CD14-positive monocyte (primary cell): ENCODE measurements around the gene COL9A2. TPM values are rescaled to one million over a fixed set of nuclear protein-coding genes. Genes with fewer than 3 reads are reported as not detected.

Source experiments
- DNase-seq, 3 donors: peaks; one replicate each; pipeline ENCODE4 v3.0.0-alpha.2; 2011 to 2022
- H2AFZ ChIP-seq: 2 replicates; pipeline ENCODE4 v1.6.0; 2012; ENCODE audit warnings: mild to moderate bottlenecking, low read depth, low read length, inconsistent platforms; ENCODE audit not compliant: insufficient read depth, poor library complexity, severe bottlenecking
- H3K27ac ChIP-seq, 2 donors: 1 replicate in 1 of 2; 2 replicates in 1 of 2; pipeline ENCODE4 v1.5.1; 2012 to 2013; ENCODE audit warnings: low read length in 2 of 2, control low read depth in 1 of 2, inconsistent platforms in 1 of 2, low read depth in 1 of 2, mild to moderate bottlenecking in 1 of 2
- H3K27me3 ChIP-seq, 2 donors: one replicate each; pipeline versions ENCODE4 v1.6.0 to v1.6.1; 2011 to 2013; ENCODE audit warnings: low read length in 2 of 2; ENCODE audit not compliant: control insufficient read depth in 2 of 2, insufficient read depth in 2 of 2
- H3K36me3 ChIP-seq, 2 donors: replicated peaks in 1 of 2; 1 replicate in 1 of 2; 2 replicates in 1 of 2; pipeline versions ENCODE4 v1.5.1 to v1.6.1; 2012 to 2013; ENCODE audit warnings: low read length in 2 of 2, control low read depth in 1 of 2, inconsistent platforms in 1 of 2, mild to moderate bottlenecking in 1 of 2; ENCODE audit not compliant: insufficient read depth in 2 of 2, control insufficient read depth in 1 of 2
- H3K4me1 ChIP-seq, 2 donors: 1 replicate in 1 of 2; 2 replicates in 1 of 2; pipeline versions ENCODE4 v1.5.1 to v1.6.1; 2012 to 2013; ENCODE audit warnings: low read length in 2 of 2, control low read depth in 1 of 2, inconsistent platforms in 1 of 2, mild to moderate bottlenecking in 1 of 2, moderate library complexity in 1 of 2; ENCODE audit not compliant: insufficient read depth in 2 of 2, control insufficient read depth in 1 of 2
- H3K4me2 ChIP-seq: replicated peaks from 2 replicates; pipeline ENCODE3; 2012; ENCODE audit warnings: low read length, moderate library complexity, mild to moderate bottlenecking; ENCODE audit not compliant: poor library complexity, severe bottlenecking; ENCODE audit errors: extremely low read depth
- H3K4me3 ChIP-seq, 3 experiments: fragments of 200-600 bp in 1 of 3; sonication (generic) in 1 of 3; replicated peaks in 1 of 3; 1 replicate in 2 of 3; 2 replicates in 1 of 3; pipeline ENCODE4 v1.5.1; 2011 to 2013; ENCODE audit warnings: low read length in 3 of 3, mild to moderate bottlenecking in 3 of 3, control low read depth in 2 of 3, low read depth in 2 of 3, inconsistent platforms in 1 of 3, moderate library complexity in 1 of 3
- H3K79me2 ChIP-seq: 2 replicates; pipeline ENCODE4 v1.6.0; 2012; ENCODE audit warnings: mild to moderate bottlenecking, control low read depth, inconsistent platforms, low read length, moderate library complexity; ENCODE audit not compliant: insufficient read depth
- H3K9ac ChIP-seq: 2 replicates; pipeline ENCODE4 v1.6.0; 2017; ENCODE audit warnings: low read length, mild to moderate bottlenecking; ENCODE audit not compliant: insufficient read depth, poor library complexity, severe bottlenecking
- H3K9me3 ChIP-seq, 2 donors: replicated peaks in 1 of 2; 1 replicate in 1 of 2; 2 replicates in 1 of 2; pipeline versions ENCODE4 v1.5.1 to v1.6.1; 2012 to 2013; ENCODE audit warnings: low read length in 2 of 2, control low read depth in 1 of 2; ENCODE audit not compliant: control insufficient read depth in 1 of 2, insufficient read depth in 1 of 2
- H4K20me1 ChIP-seq: 2 replicates; pipeline ENCODE4 v1.6.0; 2012; ENCODE audit warnings: mild to moderate bottlenecking, low read length, control low read depth, moderate library complexity; ENCODE audit not compliant: insufficient read depth
- H3K27ac Mint-ChIP-seq, 7 donors: one replicate each; pipeline ENCODE4 v1.8.0; 2020; ENCODE audit warnings: mild to moderate bottlenecking in 7 of 7, mixed read lengths in 7 of 7, moderate library complexity in 6 of 7, inconsistent platforms in 2 of 7
- H3K27me3 Mint-ChIP-seq, 3 donors: one replicate each; pipeline ENCODE4 v1.8.0; 2021 to 2022; ENCODE audit warnings: low read depth in 3 of 3, mild to moderate bottlenecking in 3 of 3, mixed read lengths in 3 of 3, moderate library complexity in 3 of 3, inconsistent platforms in 1 of 3
- H3K36me3 Mint-ChIP-seq, 2 donors: one replicate each; pipeline ENCODE4 v1.8.0; 2020; ENCODE audit warnings: mixed read lengths in 2 of 2, inconsistent platforms in 1 of 2, mild to moderate bottlenecking in 1 of 2
- H3K4me1 Mint-ChIP-seq: one replicate; pipeline ENCODE4 v1.8.0; 2020; ENCODE audit warnings: mild to moderate bottlenecking, mixed read lengths
- H3K4me3 Mint-ChIP-seq, 2 donors: one replicate each; pipeline ENCODE4 v1.8.0; 2020; ENCODE audit warnings: mild to moderate bottlenecking in 2 of 2, mixed read lengths in 2 of 2, moderate library complexity in 1 of 2
- H3K9me3 Mint-ChIP-seq, 7 donors: one replicate each; pipeline ENCODE4 v1.8.0; 2020 to 2022; ENCODE audit warnings: mixed read lengths in 7 of 7, mild to moderate bottlenecking in 6 of 7, moderate library complexity in 6 of 7, inconsistent platforms in 2 of 7
- CTCF ChIP-seq: fragments of 200-600 bp; IDR thresholded peaks from one replicate; pipeline ENCODE4 v1.8.0; 2022; ENCODE audit warnings: antibody characterized with exemption, mild to moderate bottlenecking
- WGBS: methylation state at CpG from one replicate; pipeline ENCODE4 v1.1.5; 2013; ENCODE audit warnings: missing lambda C conversion rate; ENCODE audit not compliant: insufficient coverage; 5-methylcytosine and 5-hydroxymethylcytosine counted together
- intact Hi-C, 2 donors: fragments of 100-400 bp; cut with micrococcal nuclease; formaldehyde crosslinking; loops; one replicate each; pipeline versions ENCODE4 v1.15.0 to v1.15.1; 2023
- polyA plus RNA-seq, 3 donors: library from polyadenylated mRNA; depleted of rRNA in 1 of 3; unstranded in 2 of 3; stranded (reverse) in 1 of 3; fragments of 300-500 nt in 2 of 3; fragments of >200 nt in 1 of 3; fragmentation: Illumina TruSeq in 2 of 3; gene quantifications; 1 replicate in 2 of 3; 2 replicates in 1 of 3; pipeline ENCODE4 v1.2.3, GENCODE V29; 2012 to 2021

COL9A2 gene
- polyA plus RNA-seq, 3 donors: 2.0 to 24.3 (median 2.6) TPM

GRCh38 chr1:40361637-40362036 is 44.6 kb upstream of the COL9A2 start:
- Mint-ChIP-seq H3K36me3 (peaks cover 56 to 66% of the 10 kb centered on the region in 2 donors), H3K27ac (peak overlapping the region in 4 of 7 donors; percentile 16 to 76 (median 48)), H3K9me3 (peaks cover 8 to 23% (median 14%) of the 10 kb centered on the region in 7 donors), H3K4me3 (no peak overlapping the region), H3K27me3 (peaks cover 0 to 4% (median 3%) of the 10 kb centered on the region in 3 donors), H3K4me1 (peaks cover 36% of the 10 kb centered on the region)
- peaks cover 26% of the 10 kb centered on the region for H4K20me1 ChIP-seq
- no peak overlapping the region for H3K9ac ChIP-seq
- H3K4me3 ChIP-seq: no peak overlapping the region
- WGBS: 87% methylated on average over 4 of the region's 4 CpGs
- TF ChIP-seq CTCF: no peak
- peak overlapping the region; percentile 2 to 7 for H3K27ac ChIP-seq
- no peak for DNase-seq
- intact Hi-C loops: no loop called here
- no peaks in the 10 kb centered on the region for H3K27me3 ChIP-seq
- H3K36me3 ChIP-seq: peaks cover 12 to 57% of the 10 kb centered on the region in 2 donors
- peaks cover 31 to 38% of the 10 kb centered on the region in 2 donors for H3K4me1 ChIP-seq
- peaks cover 4 to 8% of the 10 kb centered on the region in 2 donors for H3K9me3 ChIP-seq
- peaks cover 11% of the 10 kb centered on the region for H3K79me2 ChIP-seq
- no peak overlapping the region for H2AFZ ChIP-seq
- H3K4me2 ChIP-seq: peak overlapping the region; percentile 31

- peak overlapping the region; percentile 31 for H3K4me2 ChIP-seq
- Mint-ChIP-seq H3K4me3 (no peak overlapping the region), H3K4me1 (peaks cover 40% of the 10 kb centered on the region), H3K36me3 (peaks cover 56 to 69% of the 10 kb centered on the region in 2 donors), H3K27ac (peak overlapping the region; percentile 12 to 76 (median 58)), H3K27me3 (peaks cover 0 to 4% (median 3%) of the 10 kb centered on the region in 3 donors), H3K9me3 (peaks cover 8 to 23% (median 14%) of the 10 kb centered on the region in 7 donors)
- H3K9ac ChIP-seq: no peak overlapping the region
- peak in 2 of 3 donors; percentile 23 to 36 for DNase-seq
- peaks cover 35 to 42% of the 10 kb centered on the region in 2 donors for H3K4me1 ChIP-seq
- peaks cover 12 to 57% of the 10 kb centered on the region in 2 donors for H3K36me3 ChIP-seq
- intact Hi-C loops: no loop called here
- 100% methylated on average over 1 of the region's 1 CpG for WGBS
- H3K4me3 ChIP-seq: no peak overlapping the region
- no peaks in the 10 kb centered on the region for H3K27me3 ChIP-seq
- H3K27ac ChIP-seq: peak overlapping the region; percentile 2 to 7
- no peak overlapping the region for H2AFZ ChIP-seq
- peaks cover 4 to 8% of the 10 kb centered on the region in 2 donors for H3K9me3 ChIP-seq
- peaks cover 12% of the 10 kb centered on the region for H3K79me2 ChIP-seq
- H4K20me1 ChIP-seq: peaks cover 26% of the 10 kb centered on the region
- no peak for TF ChIP-seq CTCF
These were observed 44.1 kb upstream of the COL9A2 start for GRCh38 chr1:40361201-40361600.
